Measurements from ENCODE around the gene ANKRA2. TPM values are rescaled to one million over a fixed set of nuclear protein-coding genes. Genes with fewer than 3 reads are reported as not detected.

Gene ANKRA2
- total RNA-seq, 1 donor from 2014 or later, result 10.8 TPM

DNA sequence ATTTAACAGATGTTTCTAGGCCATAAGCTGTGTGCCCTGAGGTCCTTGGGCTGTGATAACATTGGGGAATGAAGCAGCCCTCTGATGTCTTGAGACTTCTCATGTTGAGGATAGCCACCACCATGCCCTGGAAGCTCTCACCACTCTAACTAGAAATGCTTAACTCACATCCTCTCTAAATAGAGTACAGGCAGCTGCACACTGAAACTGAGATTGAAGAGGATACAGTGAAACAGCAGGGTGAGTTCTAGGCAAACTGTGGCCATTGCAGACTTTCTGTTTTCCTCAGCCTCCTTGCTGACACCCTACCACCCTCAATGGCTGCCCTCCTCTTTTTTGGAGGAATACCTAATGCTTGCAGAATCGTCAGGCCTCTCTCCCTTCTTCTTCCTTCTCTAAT is 22.5 kb upstream of the ANKRA2 start:
- no peak for DNase-seq (ENCODE audit: low read depth)
- TF ChIP-seq CTCF (conservative IDR thresholded peaks at IDR 0.05; ENCODE audit: low read depth, low read length), result no peak
- H3K4me3 ChIP-seq (ENCODE audit: low read depth, low read length), result no peak overlapping the region

- no peak for TF ChIP-seq CTCF (conservative IDR thresholded peaks at IDR 0.05; ENCODE audit: low read depth, low read length)
- DNase-seq (ENCODE audit: low read depth), result no peak
- no peak overlapping the region for H3K4me3 ChIP-seq (ENCODE audit: low read depth, low read length)
Measured at GRCh38 chr5:73582285-73583145, 17.1 kb upstream of the ANKRA2 start.

DNA sequence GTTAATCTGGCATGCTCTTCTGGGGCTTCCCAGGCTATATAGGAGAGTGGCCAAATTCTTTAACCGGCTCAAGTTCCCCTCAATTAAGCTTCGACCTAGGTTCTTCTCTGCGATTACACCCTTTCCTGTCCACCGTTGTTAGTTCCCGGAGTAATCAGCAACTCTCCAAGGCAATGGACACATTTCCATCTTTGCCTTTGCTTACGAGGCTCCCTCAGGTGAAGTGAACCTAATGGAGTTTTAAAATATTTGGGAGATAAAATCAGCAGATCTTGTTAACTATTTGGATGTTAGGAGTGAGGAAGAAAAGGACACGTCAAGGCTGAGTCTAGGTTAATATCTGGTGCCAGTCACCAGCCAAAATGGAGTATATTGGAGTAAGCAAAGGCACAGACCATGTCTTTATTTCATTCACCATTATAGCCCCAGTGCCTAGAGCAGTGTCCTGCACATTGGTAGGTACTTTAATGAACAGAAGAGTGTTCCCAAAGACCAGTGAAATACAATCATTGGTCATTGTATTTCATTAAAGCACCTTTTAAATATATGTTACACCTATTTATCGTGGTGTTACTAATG is 619 bp upstream of the ANKRA2 start:
- DNase-seq (ENCODE audit: low read depth), result no peak
- TF ChIP-seq CTCF (conservative IDR thresholded peaks at IDR 0.05; ENCODE audit: low read depth, low read length), result no peak
- peak overlapping the region; percentile 90 for H3K4me3 ChIP-seq (ENCODE audit: low read depth, low read length)

DNA sequence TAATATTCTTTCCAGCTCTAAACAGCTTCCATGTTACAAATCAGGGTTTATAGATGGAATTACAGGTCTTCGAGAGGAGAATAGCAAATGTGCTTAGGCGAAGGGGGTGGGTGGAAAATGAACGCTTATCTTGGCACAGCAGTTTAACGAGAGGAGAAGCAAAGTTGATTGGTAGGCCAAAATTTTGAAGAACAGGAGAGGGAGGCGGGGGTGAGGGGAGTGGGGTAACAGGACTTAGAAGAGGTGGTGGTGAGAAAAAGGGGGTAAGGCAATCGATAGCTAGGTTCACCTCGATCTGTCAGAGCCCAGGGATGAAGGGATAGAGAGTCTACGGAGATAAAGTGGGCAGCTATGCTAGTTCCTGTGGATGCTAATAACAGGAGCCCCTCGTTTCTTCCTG is 764 bp downstream of the ANKRA2 start:
- peak overlapping the region; percentile 90 for H3K4me3 ChIP-seq (ENCODE audit: low read depth, low read length)
- no peak for DNase-seq (ENCODE audit: low read depth)
- no peak for TF ChIP-seq CTCF (conservative IDR thresholded peaks at IDR 0.05; ENCODE audit: low read depth, low read length)

GRCh38 chr5:73564018-73564417 is 1.4 kb downstream of the ANKRA2 start:
- no peak for TF ChIP-seq CTCF (conservative IDR thresholded peaks at IDR 0.05; ENCODE audit: low read depth, low read length)

GRCh38 chr5:73558950-73559349 is 6.5 kb downstream of the ANKRA2 start:
- DNase-seq (ENCODE audit: low read depth), result no peak
- TF ChIP-seq CTCF (conservative IDR thresholded peaks at IDR 0.05; ENCODE audit: low read depth, low read length), result no peak
- H3K4me3 ChIP-seq (ENCODE audit: low read depth, low read length), result no peak overlapping the region

More at GRCh38 chr5:73564018-73564417, 1.4 kb downstream of the ANKRA2 start:
- DNase-seq (ENCODE audit: low read depth), result no peak
- peak overlapping the region; percentile 90 for H3K4me3 ChIP-seq (ENCODE audit: low read depth, low read length)
